GM19099 (cell line): ENCODE results near the gene SIAH2.

ENCODE experiments used
- POLR2A ChIP-seq: IDR thresholded peaks from 3 replicates; pipeline ENCODE4 v1.6.1; 2011; ENCODE audit warnings: low read depth; ENCODE audit not compliant: insufficient read length; ENCODE audit errors: extremely low read depth

SIAH2 gene

DNA sequence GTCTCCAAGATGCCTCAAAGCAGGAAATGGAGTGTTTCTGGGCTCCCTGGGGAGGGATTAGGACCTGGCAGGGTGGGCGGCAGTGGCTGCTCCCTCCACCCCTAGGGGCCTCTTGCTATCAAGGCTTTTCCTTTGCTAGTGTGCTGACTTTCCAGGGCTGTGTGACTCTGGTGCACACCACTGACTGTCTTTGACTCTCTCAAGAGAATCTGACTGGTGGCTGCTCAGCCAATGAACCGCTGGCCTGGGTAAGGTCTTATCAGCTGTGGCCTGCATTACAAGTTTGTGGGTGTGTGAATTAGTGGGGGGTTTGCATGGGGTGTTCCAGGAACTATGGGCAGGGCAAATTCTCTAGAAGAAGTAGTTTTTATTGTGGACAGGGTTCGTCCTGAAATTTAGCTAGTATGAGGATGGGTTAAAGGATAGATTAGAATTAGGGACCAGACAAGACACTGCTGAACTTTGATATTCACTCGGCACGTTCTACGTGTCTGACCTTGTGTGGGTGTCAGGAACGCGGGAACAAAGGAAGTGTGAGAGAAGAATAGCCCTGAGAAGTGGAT is 29.5 kb downstream of the SIAH2 start:
- no peak for TF ChIP-seq POLR2A

DNA sequence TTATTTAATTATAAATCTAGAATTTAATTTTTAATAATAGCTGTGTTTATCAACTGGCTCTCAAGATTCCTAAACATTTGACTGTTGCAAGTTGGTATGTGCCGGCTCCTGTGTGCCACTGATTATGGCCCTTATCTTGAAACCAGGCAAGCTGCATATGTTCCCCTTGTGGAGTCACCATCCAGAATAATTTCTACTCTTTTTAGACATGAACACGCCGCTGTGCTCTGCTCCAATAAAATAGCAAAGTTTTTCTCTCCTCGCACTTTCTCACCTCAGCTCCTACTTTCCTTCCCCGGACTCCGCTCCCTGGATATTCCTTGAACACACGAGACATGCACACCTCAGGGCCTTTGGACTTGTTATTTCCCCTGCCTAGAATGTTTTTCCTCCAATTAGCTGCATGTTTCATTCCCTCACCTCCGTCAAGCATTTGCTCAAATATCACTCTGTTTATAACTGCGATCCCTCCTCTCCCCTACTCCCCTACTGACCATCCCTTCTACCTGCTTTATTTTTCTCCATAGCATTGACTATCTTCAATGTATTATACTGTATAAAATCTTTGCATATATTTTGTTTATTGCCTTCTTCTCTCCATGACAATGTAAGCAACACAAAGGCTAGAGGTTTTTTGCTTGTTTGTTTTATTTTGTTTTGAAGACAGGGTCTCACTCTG is 33.1 kb downstream of the SIAH2 start:
- no peak for TF ChIP-seq POLR2A

DNA sequence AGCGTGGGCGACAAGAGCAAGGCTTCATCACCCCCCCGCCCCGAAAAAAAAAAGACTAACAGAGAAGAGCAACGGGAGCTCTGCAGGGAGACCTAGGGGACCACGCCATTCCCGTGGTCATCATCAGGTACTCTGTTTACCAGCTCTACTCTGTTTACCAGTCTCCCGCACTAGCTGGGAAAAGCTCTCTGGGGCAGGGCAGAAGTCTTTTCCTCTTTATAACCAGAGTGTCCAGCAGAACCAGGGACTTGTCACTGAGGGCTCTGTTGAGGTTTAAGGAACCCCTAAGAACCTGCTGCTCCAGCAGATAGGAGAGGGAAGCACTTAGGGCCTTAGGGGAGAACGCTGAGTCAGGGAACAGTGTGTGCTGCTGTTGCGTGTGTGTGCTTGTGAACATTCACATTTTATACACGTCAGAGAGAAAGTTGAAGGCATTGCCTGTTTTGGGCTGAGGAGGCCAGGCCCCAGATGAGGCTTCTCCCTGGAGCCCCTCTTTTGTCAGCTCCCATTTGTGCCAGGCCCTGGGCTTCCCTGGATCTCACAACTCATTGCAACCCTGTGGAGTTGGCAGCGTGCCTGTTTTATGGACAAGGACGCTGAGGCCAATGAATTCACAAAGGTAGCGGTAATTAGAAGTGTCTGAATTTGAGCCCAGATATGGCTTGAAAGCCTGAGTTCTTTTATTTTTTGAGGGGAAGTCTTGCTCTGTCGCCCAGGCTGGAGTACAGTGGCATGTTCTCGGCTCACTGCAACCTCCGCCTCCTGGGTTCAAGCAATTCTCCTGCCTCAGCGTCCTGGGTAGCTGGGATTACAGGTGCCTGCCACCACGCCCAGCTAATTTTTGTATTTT is 35.1 kb downstream of the SIAH2 start:
- TF ChIP-seq POLR2A = no peak

DNA sequence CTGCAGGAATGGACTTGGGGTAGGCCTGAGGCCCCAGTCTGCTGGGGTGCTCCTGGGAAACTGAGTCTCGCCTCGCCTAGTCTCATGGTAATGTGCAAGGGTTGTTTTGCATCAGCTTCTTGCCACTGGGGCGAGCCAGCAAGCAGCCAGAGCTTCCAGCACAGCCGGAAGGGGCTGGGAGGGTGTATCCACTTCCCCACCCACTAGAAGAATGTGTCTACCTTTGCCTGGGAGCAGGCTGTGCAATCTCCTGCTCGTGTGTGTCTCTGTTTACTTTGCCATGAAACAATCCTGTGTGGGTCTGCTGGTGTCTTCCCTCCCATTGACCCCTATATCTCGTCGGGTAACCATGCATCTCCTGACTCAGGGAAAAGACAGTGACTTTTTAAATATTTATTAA is 37.4 kb downstream of the SIAH2 start:
- no peak for TF ChIP-seq POLR2A

DNA sequence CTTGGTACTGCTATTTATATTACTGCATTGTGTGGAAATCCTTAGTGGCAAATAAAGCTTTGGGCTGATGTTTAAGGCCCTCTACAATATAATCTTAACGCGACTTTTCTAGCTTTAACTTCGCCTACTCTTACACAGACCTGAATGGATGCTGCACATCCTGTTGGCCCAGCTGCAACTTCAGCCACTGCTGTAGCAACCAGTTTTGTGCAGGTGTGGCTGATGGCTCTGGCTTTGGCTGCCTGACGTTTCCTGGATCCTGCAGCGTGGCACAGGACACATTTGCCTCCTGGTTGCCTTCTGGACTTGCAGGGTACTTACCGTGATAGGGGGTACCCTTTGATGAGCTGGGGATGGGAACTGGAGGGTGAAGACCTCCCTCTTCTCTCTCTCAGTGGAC is 39.0 kb downstream of the SIAH2 start:
- TF ChIP-seq POLR2A = no peak

DNA sequence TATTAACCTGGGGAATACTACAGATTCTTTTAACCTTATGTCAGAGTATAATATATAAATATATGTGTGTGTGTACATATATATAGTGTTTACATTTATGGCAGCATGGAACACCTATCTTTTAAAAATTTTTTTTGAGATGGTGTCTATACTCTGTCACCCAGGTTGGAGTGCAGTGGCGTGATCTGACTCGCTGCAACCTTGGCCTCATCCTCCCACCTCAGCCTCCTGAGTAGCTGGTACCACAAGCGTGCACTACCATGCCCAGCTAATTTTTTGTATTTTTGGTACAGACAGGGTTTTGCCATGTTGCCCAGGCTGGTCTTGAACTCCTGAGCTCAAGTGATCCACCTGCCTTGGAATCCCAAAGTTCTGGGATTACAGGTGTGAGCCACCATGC is 40.7 kb downstream of the SIAH2 start:
- TF ChIP-seq POLR2A = no peak

DNA sequence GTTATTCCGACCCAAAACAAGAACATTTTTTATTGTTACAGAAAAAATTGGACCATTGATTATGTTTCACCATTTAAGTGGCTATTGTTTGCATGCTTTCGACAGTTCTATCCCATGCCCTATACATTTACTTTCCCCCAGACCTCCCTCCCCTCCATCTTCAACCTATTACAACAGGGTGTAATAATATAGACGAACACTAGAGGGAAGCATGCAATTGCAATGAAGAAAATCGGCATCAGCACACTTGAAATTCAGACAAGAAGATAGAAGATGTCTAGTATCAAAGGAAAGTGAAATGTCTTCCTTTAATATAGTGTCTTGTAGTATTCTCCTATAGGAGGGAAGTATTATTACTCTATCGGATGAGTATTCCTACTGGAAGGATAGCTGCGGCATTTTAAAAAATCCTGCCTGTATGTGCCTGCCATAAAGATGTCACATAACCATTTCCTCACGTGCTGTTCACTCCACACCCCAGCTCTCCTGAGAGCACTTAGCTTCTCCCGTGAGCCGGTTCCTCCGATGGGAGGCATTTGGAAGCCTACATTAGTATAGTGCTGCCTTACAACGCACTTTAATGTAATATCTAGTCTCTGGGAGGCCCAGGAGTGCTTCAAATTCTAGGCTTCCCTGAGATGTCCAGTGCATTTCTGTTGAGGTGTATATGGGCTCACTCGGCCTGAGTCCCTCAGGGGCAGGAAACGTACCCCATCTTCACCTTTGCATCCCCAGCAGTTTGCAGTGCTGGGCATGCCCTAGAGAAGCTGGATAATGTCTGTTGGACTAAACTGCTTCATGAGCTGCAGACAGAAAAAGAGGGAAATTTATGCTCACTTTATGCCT is 41.5 kb downstream of the SIAH2 start:
- no peak for TF ChIP-seq POLR2A

DNA sequence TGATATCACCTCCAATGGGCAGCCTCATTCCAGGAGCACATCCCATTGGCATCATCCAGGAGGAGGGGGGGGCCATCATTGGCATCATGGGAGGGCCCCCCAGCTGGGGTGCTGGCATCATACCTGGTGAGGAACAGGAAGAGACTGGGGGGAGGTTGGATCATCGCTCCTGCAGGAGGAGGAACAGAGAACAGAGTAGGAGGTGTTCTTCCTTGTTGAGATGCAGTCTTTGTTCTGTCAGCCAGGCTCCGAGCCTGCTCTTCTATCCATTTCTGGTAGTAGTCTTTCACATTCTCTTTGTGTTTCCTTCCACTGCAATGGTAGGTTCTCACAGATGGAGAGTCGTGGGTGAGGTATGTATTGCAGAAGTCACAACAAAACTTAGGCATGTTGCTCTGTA is 42.5 kb downstream of the SIAH2 start:
- TF ChIP-seq POLR2A = no peak

DNA sequence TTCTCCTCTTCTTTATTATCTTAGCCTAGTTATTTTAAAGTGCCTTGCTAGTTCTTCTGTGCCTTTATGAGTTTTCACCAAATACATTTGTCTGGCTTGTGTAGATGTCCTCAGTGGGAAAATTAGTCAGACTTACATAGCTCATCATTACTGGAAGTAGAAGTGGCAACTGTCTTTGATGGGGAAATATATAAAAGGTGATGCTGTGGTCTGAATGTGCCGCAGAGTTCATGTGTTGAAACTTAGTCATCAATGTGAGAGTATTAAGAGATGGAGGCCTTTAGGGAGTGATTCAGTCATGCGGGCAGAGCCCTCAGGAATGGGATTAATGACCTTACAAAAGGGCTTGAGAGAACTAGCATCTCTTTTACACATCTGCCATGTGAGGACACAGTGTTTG is 52.9 kb downstream of the SIAH2 start:
- TF ChIP-seq POLR2A = no peak

DNA sequence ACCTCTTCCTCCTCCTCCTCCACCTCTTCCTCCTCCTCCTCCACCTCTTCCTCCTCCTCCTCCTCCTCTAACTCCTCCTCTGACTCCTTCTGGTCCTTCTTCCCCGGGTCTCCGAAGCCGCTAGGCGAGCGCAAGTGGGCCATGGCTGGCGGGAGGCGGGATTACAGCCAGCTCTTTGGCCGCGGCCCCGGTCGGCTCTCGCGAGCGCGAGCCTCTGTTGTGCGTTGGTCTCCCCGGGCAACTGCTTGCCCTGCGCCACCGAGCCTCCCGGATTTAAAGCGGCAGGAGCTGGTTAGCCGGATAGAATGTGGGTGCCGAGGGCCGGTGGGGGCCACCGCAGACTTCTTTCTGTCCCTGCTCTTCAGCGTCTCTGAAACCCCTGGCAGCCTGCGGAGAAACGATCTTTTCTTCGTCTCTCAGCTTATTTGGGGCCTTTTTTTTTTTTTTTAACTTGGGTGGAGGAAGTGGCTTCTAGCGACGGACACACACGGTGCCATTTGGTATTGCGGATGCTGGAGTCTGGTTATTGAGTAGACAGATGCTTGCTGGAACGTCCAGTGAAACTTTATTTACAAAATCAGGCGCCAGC is 59.1 kb downstream of the SIAH2 start, which contains the start of gene ERICH6:
Gene ERICH6 (minus strand): TSS at position 165 of the 589 bp plus-strand sequence. CDS start 22 bp downstream, at position 143.
- TF ChIP-seq POLR2A = peak; percentile 46

DNA sequence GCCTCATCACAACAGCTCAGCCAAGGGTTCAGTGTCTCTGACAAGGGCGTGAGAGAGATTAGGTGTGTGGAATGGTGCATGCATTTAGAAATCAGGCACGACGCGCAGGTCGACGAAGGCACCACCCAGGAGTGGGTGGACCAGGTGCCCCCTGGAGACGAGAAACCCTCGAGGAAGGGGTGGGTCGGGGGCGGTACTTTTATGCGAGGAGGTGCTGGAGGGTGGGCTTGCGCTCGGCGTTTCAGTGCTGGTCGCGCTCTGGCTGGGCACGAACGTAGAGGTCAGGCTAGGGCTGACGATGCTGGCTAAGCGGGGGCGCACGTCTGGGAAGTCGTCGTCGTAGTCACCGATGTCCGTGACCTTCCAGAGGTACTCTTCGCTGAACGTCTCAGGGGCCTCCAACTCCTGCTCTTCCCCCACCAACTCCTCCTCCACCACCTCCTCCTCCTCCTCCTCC is 59.6 kb downstream of the SIAH2 start:
- no peak for TF ChIP-seq POLR2A

DNA sequence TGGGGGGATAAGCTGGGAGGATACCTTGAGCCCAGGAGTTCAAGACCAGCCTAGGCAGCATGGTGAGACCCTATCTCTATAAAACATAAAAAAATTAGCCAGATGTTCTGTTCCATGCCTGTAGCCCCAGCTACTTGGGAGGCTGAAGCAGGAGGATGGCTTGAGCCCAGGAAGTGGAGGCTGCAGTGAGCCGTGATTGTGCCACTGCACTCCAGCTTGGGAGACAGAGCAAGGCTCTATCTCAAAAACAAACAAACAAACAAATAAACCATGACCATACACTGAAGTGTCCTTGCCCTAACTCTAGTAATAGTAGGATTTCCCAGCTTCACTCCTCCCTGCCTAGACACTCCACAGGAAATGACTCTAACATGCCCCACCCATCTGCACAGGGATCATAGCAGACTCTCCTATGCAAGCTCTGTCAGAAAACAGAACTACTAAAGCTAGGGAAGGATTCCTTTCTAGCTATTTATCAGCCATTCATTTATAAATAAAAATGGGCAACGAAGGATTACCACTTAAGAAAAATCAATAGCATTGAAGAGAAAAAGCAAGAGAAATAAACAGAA is 63.8 kb downstream of the SIAH2 start:
- TF ChIP-seq POLR2A = no peak

DNA sequence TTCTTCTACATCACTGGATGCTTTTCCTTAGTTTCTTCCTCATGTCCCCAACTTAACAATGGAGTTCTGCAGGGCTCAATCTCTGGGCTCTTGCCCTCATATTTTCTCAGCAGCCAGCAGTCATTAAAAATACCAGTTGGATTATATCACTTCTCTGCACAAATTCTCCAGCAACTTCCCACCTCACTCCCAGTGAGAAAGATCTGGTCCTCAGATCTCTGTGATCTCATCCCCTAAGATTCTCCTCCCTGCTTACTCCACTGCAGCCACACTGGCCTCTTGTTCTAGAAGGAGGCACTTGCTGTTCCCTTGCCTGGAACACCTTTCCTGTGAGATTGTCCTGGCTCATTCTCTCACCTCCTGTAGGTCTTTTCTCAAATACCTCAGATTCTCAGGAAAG is 65.3 kb downstream of the SIAH2 start:
- TF ChIP-seq POLR2A = no peak

DNA sequence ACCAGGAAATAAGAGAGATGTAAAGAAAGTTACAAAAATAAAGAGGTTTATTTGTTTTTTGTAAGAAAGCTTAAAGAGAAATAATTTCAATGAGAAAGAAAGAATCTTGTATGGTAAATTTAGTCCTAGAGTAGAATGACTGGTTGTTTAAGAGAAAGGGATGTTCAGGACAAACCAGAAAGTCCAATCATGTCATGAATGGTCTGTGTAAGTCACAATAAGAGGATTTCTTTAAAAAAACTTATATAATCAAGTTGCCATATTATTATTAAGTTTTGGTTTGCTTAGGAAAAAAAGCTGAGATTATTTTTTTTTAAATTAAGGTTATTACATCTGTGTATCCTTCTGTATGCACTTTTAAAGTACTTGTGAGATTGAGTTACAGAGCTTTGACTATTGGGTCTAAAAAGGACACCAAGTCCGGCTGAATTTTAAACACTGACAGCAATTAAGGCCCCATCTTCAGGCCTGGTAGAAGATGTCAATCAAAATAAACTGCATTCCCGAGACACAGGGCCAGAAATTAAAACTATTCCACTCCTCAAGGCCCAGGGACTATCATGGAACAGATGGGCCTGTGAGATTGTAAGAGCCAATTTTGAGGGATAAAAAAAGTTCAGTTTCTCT is 71.4 kb downstream of the SIAH2 start:
- no peak for TF ChIP-seq POLR2A
